H1 (cell line): Measurements from ENCODE around the gene IL17RD. TPM values are rescaled to one million over a fixed set of nuclear protein-coding genes. Genes with fewer than 3 reads are reported as not detected.

ENCODE experiments used
- CTCF ChIA-PET: fragments of 300-600 bp; sonication (Branson Sonifier 250); formaldehyde crosslinking; loops from one replicate; lab custom pipeline; 2021; ENCODE audit not compliant: partially characterized antibody; lab: Charles Lee
- POLR2A ChIA-PET: fragments of 300-600 bp; sonication (Branson Sonifier 250); formaldehyde crosslinking; loops from one replicate; lab custom pipeline; 2021; ENCODE audit warnings: inconsistent platforms; ENCODE audit not compliant: partially characterized antibody; lab: Charles Lee
- DNase-seq, 2 experiments: peaks; one replicate each; pipeline versions ENCODE4 v3.0.0 to v3.0.0-alpha.2; 2010 to 2022; ENCODE audit warnings: low spot score in 2 of 2, low read depth in 1 of 2, mixed read lengths in 1 of 2
- FAIRE-seq: peaks from 2 replicates; lab custom pipeline; 2011; peaks lifted over from hg19 to GRCh38; lab: Jason Lieb, UNC
- H2AFZ ChIP-seq: 2 replicates; pipeline ENCODE4 v1.8.1; 2012; ENCODE audit warnings: low read length, inconsistent platforms
- H2AK5ac ChIP-seq: 2 replicates; pipeline ENCODE4 v1.6.1; 2013; ENCODE audit warnings: low read depth, low read length
- H2BK120ac ChIP-seq: replicated peaks from 2 replicates; pipeline ENCODE3; 2013; ENCODE audit warnings: low read depth, low read length, inconsistent platforms
- H2BK12ac ChIP-seq: 2 replicates; pipeline ENCODE4 v1.6.1; 2013; ENCODE audit warnings: low read depth, low read length
- H2BK15ac ChIP-seq: 2 replicates; pipeline ENCODE4 v1.6.1; 2013; ENCODE audit warnings: low read length
- H2BK20ac ChIP-seq: 2 replicates; pipeline ENCODE4 v1.6.1; 2013; ENCODE audit warnings: low read length
- H2BK5ac ChIP-seq: 2 replicates; pipeline ENCODE4 v1.6.1; 2013; ENCODE audit warnings: low read depth, low read length
- H3K14ac ChIP-seq: 2 replicates; pipeline ENCODE4 v1.6.1; 2013; ENCODE audit warnings: inconsistent platforms; ENCODE audit not compliant: insufficient read length
- H3K18ac ChIP-seq: 2 replicates; pipeline ENCODE4 v1.6.1; 2013; ENCODE audit warnings: low read length; ENCODE audit errors: extremely low read depth
- H3K23ac ChIP-seq: 2 replicates; pipeline ENCODE4 v1.6.1; 2013; ENCODE audit warnings: inconsistent platforms; ENCODE audit not compliant: insufficient read length
- H3K23me2 ChIP-seq: 2 replicates; pipeline ENCODE4 v1.6.1; 2013; ENCODE audit warnings: low read depth, low read length
- H3K27ac ChIP-seq: 2 replicates; pipeline ENCODE4 v1.6.1; 2011; ENCODE audit warnings: low read depth, low read length, inconsistent platforms
- H3K27me3 ChIP-seq, 4 experiments: replicated peaks in 1 of 4; 1 replicate in 1 of 4; 2 replicates in 3 of 4; pipeline versions ENCODE4 v1.6.1 to v1.8.1; 2011 to 2013; ENCODE audit warnings: low read length in 3 of 4, mild to moderate bottlenecking in 3 of 4, inconsistent platforms in 2 of 4, mixed read lengths in 2 of 4, moderate library complexity in 1 of 4; ENCODE audit not compliant: control insufficient read depth in 3 of 4, insufficient read depth in 3 of 4; ENCODE audit errors: extremely low read depth in 1 of 4
- H3K36me3 ChIP-seq, 4 experiments: 2 replicates each; pipeline versions ENCODE4 v1.6.1 to v1.8.1; 2011 to 2013; ENCODE audit warnings: mild to moderate bottlenecking in 4 of 4, low read length in 3 of 4, moderate library complexity in 2 of 4, control low read depth in 1 of 4, inconsistent platforms in 1 of 4; ENCODE audit not compliant: insufficient read depth in 4 of 4, control insufficient read depth in 2 of 4
- H3K4ac ChIP-seq: replicated peaks from 2 replicates; pipeline ENCODE3; 2013; ENCODE audit warnings: low read length, low read depth, mixed read lengths, inconsistent platforms; ENCODE audit not compliant: insufficient read length
- H3K4me1 ChIP-seq, 4 experiments: replicated peaks in 1 of 4; 1 replicate in 1 of 4; 2 replicates in 3 of 4; pipeline versions ENCODE4 v1.6.1 to v1.8.1; 2011 to 2013; ENCODE audit warnings: low read length in 3 of 4, inconsistent platforms in 2 of 4, mixed read lengths in 1 of 4; ENCODE audit not compliant: insufficient read depth in 4 of 4, control insufficient read depth in 3 of 4
- H3K4me2 ChIP-seq, 2 experiments: 2 replicates each; pipeline versions ENCODE4 v1.6.1 to v1.8.1; 2011 to 2013; ENCODE audit warnings: low read depth in 2 of 2, low read length in 2 of 2, control low read depth in 1 of 2, inconsistent platforms in 1 of 2, mild to moderate bottlenecking in 1 of 2; ENCODE audit not compliant: insufficient read depth in 1 of 2
- H3K4me3 ChIP-seq, 4 experiments: fragments of 200-600, 300-600 bp in 1 of 4; sonication (generic), shearing (Covaris generic), sonication (Bioruptor Twin) in 1 of 4; 2 replicates each; pipeline versions ENCODE4 v1.5.1 to v1.8.1; 2011 to 2016; ENCODE audit warnings: low read length in 4 of 4, low read depth in 3 of 4, control low read depth in 2 of 4, inconsistent platforms in 2 of 4, mild to moderate bottlenecking in 2 of 4, mixed read lengths in 1 of 4, moderate library complexity in 1 of 4; ENCODE audit not compliant: insufficient read depth in 2 of 4; ENCODE audit errors: extremely low read depth in 1 of 4
- H3K56ac ChIP-seq: replicated peaks from 2 replicates; pipeline ENCODE3; 2013; ENCODE audit warnings: low read depth, mild to moderate bottlenecking, mixed read lengths, low read length, inconsistent platforms; ENCODE audit not compliant: insufficient read length
- H3K79me1 ChIP-seq: 2 replicates; pipeline ENCODE4 v1.6.1; 2013; ENCODE audit warnings: low read depth, low read length, control low read depth
- H3K79me2 ChIP-seq, 2 experiments: 2 replicates each; pipeline versions ENCODE4 v1.6.1 to v1.8.1; 2012 to 2013; ENCODE audit warnings: low read length in 2 of 2, mild to moderate bottlenecking in 2 of 2, inconsistent platforms in 1 of 2; ENCODE audit not compliant: insufficient read depth in 2 of 2, control insufficient read depth in 1 of 2
- H3K9ac ChIP-seq, 4 experiments: replicated peaks in 1 of 4; 1 replicate in 1 of 4; 2 replicates in 3 of 4; pipeline versions ENCODE4 v1.6.1 to v1.8.1; 2011 to 2013; ENCODE audit warnings: low read depth in 3 of 4, low read length in 3 of 4, control low read depth in 2 of 4, mild to moderate bottlenecking in 2 of 4, moderate library complexity in 2 of 4, inconsistent platforms in 1 of 4; ENCODE audit errors: extremely low read depth in 1 of 4
- H3K9me3 ChIP-seq, 2 experiments: 2 replicates each; pipeline versions ENCODE4 v1.6.1 to v1.8.1; 2012 to 2013; ENCODE audit warnings: mild to moderate bottlenecking in 2 of 2, moderate library complexity in 2 of 2, control low read depth in 1 of 2, inconsistent platforms in 1 of 2, low read depth in 1 of 2, low read length in 1 of 2, mixed read lengths in 1 of 2; ENCODE audit not compliant: insufficient read depth in 2 of 2
- H4K20me1 ChIP-seq, 2 experiments: replicated peaks in 1 of 2; 2 replicates each; pipeline versions ENCODE3 to v1.8.1; 2011 to 2013; ENCODE audit warnings: inconsistent platforms in 2 of 2, low read length in 2 of 2, mild to moderate bottlenecking in 1 of 2; ENCODE audit not compliant: insufficient read depth in 2 of 2, control insufficient read depth in 1 of 2
- H4K5ac ChIP-seq: 2 replicates; pipeline ENCODE4 v1.6.1; 2013; ENCODE audit warnings: low read length, low read depth, mixed read lengths, inconsistent platforms; ENCODE audit not compliant: insufficient read length
- H4K8ac ChIP-seq: 2 replicates; pipeline ENCODE4 v1.8.0; 2013; ENCODE audit warnings: mild to moderate bottlenecking, moderate library complexity, low read length, inconsistent platforms; ENCODE audit not compliant: insufficient read depth; ENCODE audit errors: extremely low read depth
- H4K91ac ChIP-seq: replicated peaks from 2 replicates; pipeline ENCODE3; 2013; ENCODE audit warnings: low read length, mixed read lengths, inconsistent platforms; ENCODE audit not compliant: insufficient read length
- BCL11A ChIP-seq, 2 experiments: IDR thresholded peaks; one replicate each; pipeline ENCODE4 v1.6.1; 2011; ENCODE audit warnings: low read depth in 2 of 2, low read length in 2 of 2, mild to moderate bottlenecking in 2 of 2
- HDAC2 ChIP-seq, 2 experiments: fragments of 300-600 bp in 1 of 2; sonication (generic) in 1 of 2; IDR thresholded peaks; 2 replicates each; pipeline ENCODE4 v1.6.1; 2011 to 2012; ENCODE audit warnings: low read depth in 2 of 2, low read length in 2 of 2, mild to moderate bottlenecking in 2 of 2, moderate library complexity in 2 of 2, borderline replicate concordance in 1 of 2, inconsistent platforms in 1 of 2
- JUND ChIP-seq: IDR thresholded peaks from 2 replicates; pipeline ENCODE4 v1.6.1; 2011; ENCODE audit warnings: mild to moderate bottlenecking, improper control_type of control experiment, low read length
- KDM4A ChIP-seq: IDR thresholded peaks from one replicate; pipeline ENCODE4 v1.7.1; 2012; ENCODE audit warnings: low read depth, mild to moderate bottlenecking, moderate library complexity, low read length, inconsistent platforms; ENCODE audit not compliant: severe bottlenecking
- RAD21 ChIP-seq, 2 experiments: IDR thresholded peaks in 1 of 2; conservative IDR thresholded peaks in 1 of 2; 2 replicates each; pipeline ENCODE4 v1.6.1; 2011; ENCODE audit warnings: low read depth in 2 of 2, low read length in 2 of 2, improper control_type of control experiment in 1 of 2, inconsistent platforms in 1 of 2, mild to moderate bottlenecking in 1 of 2, moderate library complexity in 1 of 2
- RBBP5 ChIP-seq: IDR thresholded peaks from 2 replicates; pipeline ENCODE4 v1.7.1; 2012; ENCODE audit warnings: low read depth, mild to moderate bottlenecking, inconsistent platforms, low read length, moderate library complexity, borderline replicate concordance
- RFX5 ChIP-seq: IDR thresholded peaks from 2 replicates; pipeline ENCODE4 v1.6.1; 2011; ENCODE audit warnings: low read depth, low read length, improper control_type of control experiment, borderline replicate concordance
- SP1 ChIP-seq: IDR thresholded peaks from 2 replicates; pipeline ENCODE4 v1.6.1; 2011; ENCODE audit warnings: low read depth, low read length
- TAF1 ChIP-seq: IDR thresholded peaks from 2 replicates; pipeline ENCODE4 v1.6.1; 2011; ENCODE audit warnings: mild to moderate bottlenecking, low read depth, low read length
- TAF7 ChIP-seq: optimal IDR thresholded peaks from 2 replicates; pipeline ENCODE3; 2011; ENCODE audit warnings: low read depth, mild to moderate bottlenecking, inconsistent platforms, low read length, moderate library complexity, borderline replicate concordance
- TEAD4 ChIP-seq: IDR thresholded peaks from 2 replicates; pipeline ENCODE4 v1.6.1; 2012; ENCODE audit warnings: low read depth, low read length, inconsistent platforms, mixed read lengths
- WGBS, 2 experiments: shearing (Covaris generic) in 1 of 2; methylation state at CpG; one replicate each; pipeline versions ENCODE4 v1.1.6 to v1.1.7; 2013 to 2015; ENCODE audit warnings: low lambda C conversion rate in 2 of 2, mixed read lengths in 2 of 2, inconsistent platforms in 1 of 2, low coverage in 1 of 2, missing lambda C conversion rate in 1 of 2; ENCODE audit not compliant: insufficient replicate concordance in 2 of 2, insufficient coverage in 1 of 2, insufficient read length in 1 of 2; ENCODE audit errors: extremely low coverage in 1 of 2, missing lambda C conversion rate in 1 of 2; 5-methylcytosine and 5-hydroxymethylcytosine counted together
- polyA plus RNA-seq, 7 experiments: library from polyadenylated mRNA; depleted of rRNA in 3 of 7; stranded (reverse) in 5 of 7; unstranded in 2 of 7; fragments of >200 nt in 5 of 7; fragments of 200-250 nt in 2 of 7; gene quantifications; 1 replicate in 5 of 7; 2 replicates in 1 of 7; 4 replicates in 1 of 7; pipeline versions ENCODE4 v1.2.1 to v1.2.3, GENCODE V29; 2011 to 2013; ENCODE audit warnings: missing spikeins in 2 of 7, mixed read lengths in 2 of 7
- total RNA-seq: library from RNA; stranded (reverse); fragmentation: NEBNext Ultra II Directional; extraction: Animal tissue kit (Norgen Biotek cat#: 25700); gene quantifications from 2 replicates; pipeline ENCODE4 v1.2.1, GENCODE V29; 2021
- TF ChIP-seq, protein P1 (sequence below): IDR thresholded peaks from 2 replicates; pipeline ENCODE4 v1.6.1; 2011; ENCODE audit warnings: low read depth, mild to moderate bottlenecking, low read length; ENCODE audit not compliant: insufficient read depth

The IL17RD gene
- total and polyA plus RNA-seq, 2 of the 8 experiments (the other 6 are each of a cell fraction or from before 2014, with no cell fraction given) = 10.9 to 48.9 TPM

DNA sequence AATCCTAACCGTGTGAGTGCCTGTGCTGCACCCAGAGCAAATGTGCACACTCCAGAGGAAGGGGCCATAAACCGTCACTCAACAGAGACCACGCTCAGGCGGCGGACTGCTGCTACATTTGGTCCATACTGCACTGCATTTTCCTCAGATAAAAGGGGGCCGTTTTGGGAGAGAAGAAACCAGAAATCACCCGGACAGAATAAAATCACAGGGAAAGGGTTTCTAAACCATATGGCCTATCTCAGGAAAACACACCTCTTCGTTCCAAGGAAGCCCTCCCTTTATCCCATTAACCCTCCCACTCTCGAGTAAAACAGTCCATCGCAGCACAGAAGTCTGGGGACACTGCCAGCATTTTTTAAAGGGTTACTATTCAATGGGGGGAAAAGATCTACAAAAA, 7.6 kb downstream of the IL17RD start:
- WGBS, 2 experiments = 75% methylated on average over 10 of the region's 10 CpGs; no CpG with 5 or more reads in 1 of the 2 experiments
- Histone ChIP-seq H2BK12ac (peak overlapping the region; percentile 72; the same call in 1 of the 2 replicates), H2BK5ac (peak overlapping the region; percentile 45; the same call in 1 of the 2 replicates), H3K4ac (peak overlapping the region; percentile 73), H4K8ac (no peak overlapping the region; the same call in 1 of the 2 replicates), H4K91ac (no peak overlapping the region), H3K9me3 (no peaks in the 10 kb centered on the region), H3K4me2 (no peak overlapping the region), H4K20me1 (peaks cover 6 to 21% of the 10 kb centered on the region in 2 experiments), H2BK15ac (no peak overlapping the region), H2BK120ac (no peak overlapping the region), H3K23ac (no peak overlapping the region), H3K4me1 (peaks cover 9 to 41% (median 22%) of the 10 kb centered on the region in 4 experiments), H3K23me2 (no peaks in the 10 kb centered on the region; the same call in 1 of the 2 replicates), H3K27ac (no peak overlapping the region), H3K36me3 (no peaks in the 10 kb centered on the region), H3K18ac (peak overlapping the region; percentile 25; the same call in 1 of the 2 replicates), H3K79me2 (peaks cover 3 to 47% of the 10 kb centered on the region in 2 experiments; a peak in 3 of 4 replicates), H3K9ac (no peak overlapping the region), H3K56ac (no peak overlapping the region), H2AK5ac (no peak overlapping the region), H3K4me3 (no peak overlapping the region), H3K14ac (no peak overlapping the region), H4K5ac (no peak overlapping the region), H3K79me1 (0 out of 2 replicates have a peak, but pooled peaks cover 2% of the 10 kb centered on the region), H2BK20ac (no peak overlapping the region), H3K27me3 (peaks cover 0 to 33% (median 10%) of the 10 kb centered on the region in 4 experiments; a peak in 4 of 7 replicates), H2AFZ (no peak overlapping the region)
- ChIA-PET CTCF (interaction anchor here (1.5 to 4.4 kb wide), 3 partner anchors 13 to 57 kb away, joined by 3 to 22 read pairs (median 7); no protein-coding TSS in a partner anchor), POLR2A (interaction anchor here (0.9 to 1.6 kb wide), 2 partner anchors 10 kb away, joined by 4 to 5 read pairs; no protein-coding TSS in a partner anchor)
- DNase-seq = no peak
- no peak for FAIRE-seq
- TF ChIP-seq TEAD4 (no peak), JUND (no peak), RAD21 (IDR thresholded peaks at IDR 0.05 in 1 of 2, conservative IDR thresholded peaks at IDR 0.05 in 1 of 2; ENCODE audit: low read depth in 2 of 2, low read length in 2 of 2) (no peak), SP1 (no peak), TAF1 (no peak), KDM4A (no peak), BCL11A (IDR thresholded peaks at IDR 0.05; ENCODE audit: low read depth in 2 of 2, low read length in 2 of 2) (no peak), RBBP5 (no peak), TAF7 (no peak), HDAC2 (IDR thresholded peaks at IDR 0.05; ENCODE audit: borderline replicate concordance in 1 of 2, low read depth in 2 of 2, low read length in 2 of 2) (no peak), RFX5 (no peak)
- TF ChIP-seq, protein P1, sequence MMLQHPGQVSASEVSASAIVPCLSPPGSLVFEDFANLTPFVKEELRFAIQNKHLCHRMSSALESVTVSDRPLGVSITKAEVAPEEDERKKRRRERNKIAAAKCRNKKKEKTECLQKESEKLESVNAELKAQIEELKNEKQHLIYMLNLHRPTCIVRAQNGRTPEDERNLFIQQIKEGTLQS = no peak
